Ishikawa (cell line): Measurements from ENCODE around the gene FAM32A.

ENCODE experiments used
- CEBPB ChIP-seq: IDR thresholded peaks from 2 replicates; pipeline ENCODE4 v1.6.1; 2012
- CREB1 ChIP-seq: IDR thresholded peaks from 2 replicates; pipeline ENCODE4 v1.6.1; 2012; ENCODE audit warnings: low read depth
- EGR1 ChIP-seq: IDR thresholded peaks from 2 replicates; pipeline ENCODE4 v1.6.1; 2012
- EP300 ChIP-seq: IDR thresholded peaks from 2 replicates; pipeline ENCODE4 v1.6.1; 2012; ENCODE audit warnings: borderline replicate concordance
- FOXM1 ChIP-seq: IDR thresholded peaks from 2 replicates; pipeline ENCODE4 v1.6.1; 2012; ENCODE audit warnings: low read depth, borderline replicate concordance
- NFIC ChIP-seq: IDR thresholded peaks from 2 replicates; pipeline ENCODE4 v1.6.1; 2012
- RAD21 ChIP-seq: IDR thresholded peaks from 2 replicates; pipeline ENCODE4 v1.6.1; 2012; ENCODE audit warnings: low read depth
- TAF1 ChIP-seq: IDR thresholded peaks from 2 replicates; pipeline ENCODE4 v1.6.1; 2012; ENCODE audit warnings: low read depth, mild to moderate bottlenecking
- TCF12 ChIP-seq: IDR thresholded peaks from 2 replicates; pipeline ENCODE4 v1.6.1; 2012; ENCODE audit warnings: low read depth
- TEAD4 ChIP-seq: IDR thresholded peaks from 2 replicates; pipeline ENCODE4 v1.6.1; 2012
- YY1 ChIP-seq: IDR thresholded peaks from 2 replicates; pipeline ENCODE4 v1.6.1; 2012; ENCODE audit warnings: low read depth
- ZBTB7A ChIP-seq: IDR thresholded peaks from 2 replicates; pipeline ENCODE4 v1.6.1; 2012; ENCODE audit warnings: low read depth
- TF ChIP-seq, protein P1 (sequence below): IDR thresholded peaks from 2 replicates; pipeline ENCODE4 v1.6.1; 2012; ENCODE audit warnings: low read depth, mild to moderate bottlenecking
- TF ChIP-seq, protein P2 (sequence below): IDR thresholded peaks from 2 replicates; pipeline ENCODE4 v1.6.1; 2012
- TF ChIP-seq, protein P3 (sequence below): IDR thresholded peaks from 2 replicates; pipeline ENCODE4 v1.6.1; 2012

FAM32A gene

DNA sequence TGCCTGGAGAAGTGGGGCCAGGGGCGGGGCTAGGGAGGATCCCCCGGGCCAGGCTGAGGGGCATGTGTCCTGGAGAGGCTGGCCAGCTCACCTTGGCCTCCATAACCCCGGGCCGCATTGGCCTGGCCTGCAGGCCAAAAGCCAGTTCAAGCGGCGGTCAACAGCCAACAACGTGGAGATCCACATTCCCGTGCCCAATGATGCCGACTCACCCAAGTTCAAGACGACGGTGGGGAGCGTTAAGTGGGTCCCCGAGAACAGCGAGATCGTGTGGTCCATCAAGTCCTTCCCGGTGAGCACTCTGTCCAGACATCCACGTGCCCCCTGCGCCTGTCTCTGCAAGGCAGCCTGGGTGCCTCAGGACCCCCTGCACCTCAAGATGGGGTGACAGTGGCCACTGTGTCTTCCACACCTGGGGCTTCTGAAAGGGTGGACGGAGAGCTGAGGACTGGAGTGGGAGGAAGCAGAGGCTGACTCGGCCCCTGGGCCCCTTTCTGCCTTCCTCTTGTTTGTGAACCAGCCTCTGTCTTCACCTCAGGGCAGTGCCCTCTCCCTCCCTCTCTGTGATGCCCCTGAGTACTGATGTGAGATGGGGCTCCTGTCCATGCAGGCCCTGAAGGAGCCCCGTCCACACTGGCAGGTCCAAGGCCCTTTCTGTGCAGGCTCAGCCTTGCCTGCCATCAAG lies 43.6 kb downstream of the FAM32A start:
- TF ChIP-seq ZBTB7A (no peak), TAF1 (no peak), FOXM1 (no peak), TEAD4 (no peak), CEBPB (no peak), EGR1 (no peak), NFIC (no peak), YY1 (no peak)
- TF ChIP-seq, protein P1, sequence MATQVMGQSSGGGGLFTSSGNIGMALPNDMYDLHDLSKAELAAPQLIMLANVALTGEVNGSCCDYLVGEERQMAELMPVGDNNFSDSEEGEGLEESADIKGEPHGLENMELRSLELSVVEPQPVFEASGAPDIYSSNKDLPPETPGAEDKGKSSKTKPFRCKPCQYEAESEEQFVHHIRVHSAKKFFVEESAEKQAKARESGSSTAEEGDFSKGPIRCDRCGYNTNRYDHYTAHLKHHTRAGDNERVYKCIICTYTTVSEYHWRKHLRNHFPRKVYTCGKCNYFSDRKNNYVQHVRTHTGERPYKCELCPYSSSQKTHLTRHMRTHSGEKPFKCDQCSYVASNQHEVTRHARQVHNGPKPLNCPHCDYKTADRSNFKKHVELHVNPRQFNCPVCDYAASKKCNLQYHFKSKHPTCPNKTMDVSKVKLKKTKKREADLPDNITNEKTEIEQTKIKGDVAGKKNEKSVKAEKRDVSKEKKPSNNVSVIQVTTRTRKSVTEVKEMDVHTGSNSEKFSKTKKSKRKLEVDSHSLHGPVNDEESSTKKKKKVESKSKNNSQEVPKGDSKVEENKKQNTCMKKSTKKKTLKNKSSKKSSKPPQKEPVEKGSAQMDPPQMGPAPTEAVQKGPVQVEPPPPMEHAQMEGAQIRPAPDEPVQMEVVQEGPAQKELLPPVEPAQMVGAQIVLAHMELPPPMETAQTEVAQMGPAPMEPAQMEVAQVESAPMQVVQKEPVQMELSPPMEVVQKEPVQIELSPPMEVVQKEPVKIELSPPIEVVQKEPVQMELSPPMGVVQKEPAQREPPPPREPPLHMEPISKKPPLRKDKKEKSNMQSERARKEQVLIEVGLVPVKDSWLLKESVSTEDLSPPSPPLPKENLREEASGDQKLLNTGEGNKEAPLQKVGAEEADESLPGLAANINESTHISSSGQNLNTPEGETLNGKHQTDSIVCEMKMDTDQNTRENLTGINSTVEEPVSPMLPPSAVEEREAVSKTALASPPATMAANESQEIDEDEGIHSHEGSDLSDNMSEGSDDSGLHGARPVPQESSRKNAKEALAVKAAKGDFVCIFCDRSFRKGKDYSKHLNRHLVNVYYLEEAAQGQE, result no peak
- TF ChIP-seq, protein P2, sequence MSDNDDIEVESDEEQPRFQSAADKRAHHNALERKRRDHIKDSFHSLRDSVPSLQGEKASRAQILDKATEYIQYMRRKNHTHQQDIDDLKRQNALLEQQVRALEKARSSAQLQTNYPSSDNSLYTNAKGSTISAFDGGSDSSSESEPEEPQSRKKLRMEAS, result no peak

DNA sequence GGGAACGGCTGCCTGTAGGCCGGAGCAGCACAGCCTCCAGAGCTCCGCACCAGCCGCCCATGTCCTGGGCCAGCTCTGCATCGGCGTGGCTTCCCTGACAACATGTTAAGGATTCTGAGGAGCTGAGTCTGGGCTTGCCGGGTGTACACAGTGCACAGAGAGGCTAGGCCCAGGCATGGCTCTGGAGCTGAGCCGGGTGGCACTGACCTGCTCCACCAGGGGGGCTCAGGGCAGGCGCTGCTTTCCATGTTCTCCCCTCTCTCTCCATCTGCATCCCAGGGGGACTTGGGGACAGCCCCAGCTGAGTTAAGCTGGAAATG lies 44.1 kb downstream of the FAM32A start:
- TF ChIP-seq CEBPB (no peak), CREB1 (no peak), TAF1 (no peak)
- TF ChIP-seq, protein P1, result no peak

DNA sequence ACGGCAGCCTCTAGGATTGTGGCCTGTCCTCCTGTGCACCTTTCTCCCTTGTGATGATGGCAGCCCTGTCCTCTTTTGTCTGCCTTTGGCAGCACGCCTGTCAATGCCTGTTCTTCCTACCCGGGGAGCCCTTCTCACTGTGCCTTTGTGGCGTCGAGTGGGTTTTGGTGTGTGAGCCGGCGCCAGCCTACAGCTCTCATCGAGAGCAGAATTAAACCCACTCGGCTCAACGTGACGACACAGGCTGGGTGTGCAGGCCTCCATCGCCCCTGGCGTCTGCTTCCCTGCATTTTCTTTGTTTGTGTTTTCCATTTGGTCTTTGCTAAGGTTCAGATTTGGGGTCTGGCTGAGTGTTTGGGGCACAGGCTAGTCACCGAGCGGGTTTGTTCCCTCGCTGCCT lies 46.9 kb downstream of the FAM32A start:
- TF ChIP-seq EP300 (no peak), YY1 (no peak), EGR1 (no peak), CREB1 (no peak), ZBTB7A (no peak), CEBPB (no peak), TAF1 (no peak), TCF12 (no peak)
- TF ChIP-seq, protein P2, result no peak
- TF ChIP-seq, protein P3, sequence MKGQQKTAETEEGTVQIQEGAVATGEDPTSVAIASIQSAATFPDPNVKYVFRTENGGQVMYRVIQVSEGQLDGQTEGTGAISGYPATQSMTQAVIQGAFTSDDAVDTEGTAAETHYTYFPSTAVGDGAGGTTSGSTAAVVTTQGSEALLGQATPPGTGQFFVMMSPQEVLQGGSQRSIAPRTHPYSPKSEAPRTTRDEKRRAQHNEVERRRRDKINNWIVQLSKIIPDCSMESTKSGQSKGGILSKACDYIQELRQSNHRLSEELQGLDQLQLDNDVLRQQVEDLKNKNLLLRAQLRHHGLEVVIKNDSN, result no peak

DNA sequence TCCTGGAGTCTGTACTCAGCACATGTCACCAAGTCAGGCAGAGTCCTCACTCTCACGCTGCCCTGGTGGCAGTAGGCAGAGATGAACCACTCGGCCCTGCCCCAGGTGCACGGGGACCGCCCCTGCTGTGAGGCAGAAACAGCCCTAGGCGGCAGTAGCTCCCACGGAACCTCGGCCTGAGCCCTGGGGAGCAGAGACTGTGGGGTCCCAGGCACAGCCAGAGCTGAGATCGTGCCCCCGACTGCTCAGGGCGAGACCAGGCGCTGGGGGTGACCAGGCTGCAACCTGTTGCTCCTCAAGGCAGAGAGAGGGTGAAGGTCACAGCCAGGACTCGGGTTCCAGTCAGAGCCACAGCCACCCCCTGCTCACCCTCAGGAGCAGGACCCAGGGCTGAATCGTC lies 47.4 kb downstream of the FAM32A start:
- TF ChIP-seq, protein P1, result no peak
- TF ChIP-seq, protein P2, result no peak
- no peak for TF ChIP-seq EP300
- TF ChIP-seq, protein P3, result no peak
- no peak for TF ChIP-seq CREB1

DNA sequence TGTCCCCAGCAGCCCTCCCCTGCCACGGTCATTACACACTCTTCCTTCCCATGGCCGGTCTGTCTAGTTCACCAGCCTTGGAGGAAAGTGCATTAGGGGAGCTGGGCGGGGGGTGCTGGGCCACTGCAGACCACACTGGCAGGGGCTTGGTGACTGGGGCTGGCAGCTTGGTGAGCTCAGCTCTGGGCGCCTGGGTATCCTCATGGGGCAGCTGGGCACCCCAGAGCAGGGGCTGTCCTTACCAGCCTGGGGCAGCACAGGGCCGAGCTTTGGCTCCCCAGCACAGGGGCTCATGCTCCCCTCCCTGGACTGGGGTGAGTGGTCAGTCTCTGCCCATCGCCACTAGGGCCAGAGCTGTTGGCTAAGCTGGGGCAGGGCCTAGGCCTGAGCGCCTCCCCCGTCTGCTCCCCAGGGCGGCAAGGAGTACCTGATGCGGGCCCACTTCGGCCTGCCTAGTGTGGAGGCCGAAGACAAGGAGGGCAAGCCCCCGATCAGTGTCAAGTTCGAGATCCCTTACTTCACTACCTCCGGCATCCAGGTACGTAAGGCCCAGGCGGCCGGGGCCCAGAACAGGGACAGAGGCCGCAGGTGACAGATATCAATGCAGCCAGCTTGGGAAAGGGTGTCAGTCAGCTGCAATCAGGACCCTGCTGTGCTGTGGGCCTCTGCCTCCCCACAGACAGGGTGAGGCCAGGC lies 48.0 kb downstream of the FAM32A start:
- TF ChIP-seq EP300, result no peak
- TF ChIP-seq TCF12, result no peak
- no peak for TF ChIP-seq TAF1
- TF ChIP-seq FOXM1, result no peak
- TF ChIP-seq, protein P3, result no peak
- TF ChIP-seq CREB1, result no peak
- no peak for TF ChIP-seq NFIC
- no peak for TF ChIP-seq TEAD4
- no peak for TF ChIP-seq RAD21
- TF ChIP-seq YY1, result no peak
- no peak for TF ChIP-seq ZBTB7A
- no peak for TF ChIP-seq EGR1
